Measurements from ENCODE around the gene ADGRF3. TPM values are rescaled to one million over a fixed set of nuclear protein-coding genes. Genes with fewer than 3 reads are reported as not detected.

ADGRF3 gene
- total RNA-seq, 1 donor from 2014 or later, result 0.49 TPM

GRCh38 chr2:26366957-26367356 lies 20.4 kb upstream of the ADGRF3 start:
- Histone ChIP-seq H3K36me3 (peaks cover 3 to 19% of the 10 kb centered on the region in 2 donors), H3K4me1 (no peaks in the 10 kb centered on the region), H3K27me3 (no peaks in the 10 kb centered on the region), H3K27ac (no peak overlapping the region), H3K4me3 (no peak overlapping the region), H3K9me3 (no peaks in the 10 kb centered on the region)
- TF ChIP-seq CTCF (IDR thresholded peaks at IDR 0.05), result no peak
- no peak for TF ChIP-seq POLR2A (IDR thresholded peaks at IDR 0.05)
- TF ChIP-seq POLR2AphosphoS5 (IDR thresholded peaks at IDR 0.05; ENCODE audit: insufficient read depth in 1 of 2, low read depth in 1 of 2), result no peak
- intact Hi-C loops (cut with DNase I), result no loop called here
- DNase-seq (ENCODE audit: extremely low spot score in 2 of 2), result no peak

GRCh38 chr2:26364669-26365068 lies 18.1 kb upstream of the ADGRF3 start:
- Histone ChIP-seq H3K4me3 (no peak overlapping the region), H3K27me3 (no peaks in the 10 kb centered on the region), H3K27ac (no peak overlapping the region), H3K4me1 (peaks cover 13% of the 10 kb centered on the region), H3K36me3 (peaks cover 3 to 19% of the 10 kb centered on the region in 2 donors), H3K9me3 (no peaks in the 10 kb centered on the region)
- TF ChIP-seq POLR2A (IDR thresholded peaks at IDR 0.05), result no peak
- TF ChIP-seq CTCF (IDR thresholded peaks at IDR 0.05), result no peak
- no peak for TF ChIP-seq POLR2AphosphoS5 (IDR thresholded peaks at IDR 0.05; ENCODE audit: insufficient read depth in 1 of 2, low read depth in 1 of 2)
- intact Hi-C loops (cut with DNase I), result no loop called here
- no peak for DNase-seq (ENCODE audit: extremely low spot score in 2 of 2)

GRCh38 chr2:26363958-26364357 lies 17.4 kb upstream of the ADGRF3 start:
- DNase-seq (ENCODE audit: extremely low spot score in 2 of 2), result no peak
- no peak overlapping the region for H3K27ac ChIP-seq
- H3K4me1 ChIP-seq, result peaks cover 17% of the 10 kb centered on the region
- no peak for TF ChIP-seq CTCF (IDR thresholded peaks at IDR 0.05)
- no peak for TF ChIP-seq POLR2A (IDR thresholded peaks at IDR 0.05)
- no peak for TF ChIP-seq POLR2AphosphoS5 (IDR thresholded peaks at IDR 0.05; ENCODE audit: insufficient read depth in 1 of 2, low read depth in 1 of 2)
- intact Hi-C loops (cut with DNase I), result no loop called here
- no peaks in the 10 kb centered on the region for H3K9me3 ChIP-seq
- H3K4me3 ChIP-seq, result no peak overlapping the region
- H3K36me3 ChIP-seq, result peaks cover 3 to 19% of the 10 kb centered on the region in 2 donors
- H3K27me3 ChIP-seq, result no peaks in the 10 kb centered on the region

- DNase-seq (ENCODE audit: extremely low spot score in 2 of 2), result no peak
- no peaks in the 10 kb centered on the region for H3K27me3 ChIP-seq
- peaks cover 3 to 19% of the 10 kb centered on the region in 2 donors for H3K36me3 ChIP-seq
- peaks cover 20% of the 10 kb centered on the region for H3K4me1 ChIP-seq
- intact Hi-C loops (cut with DNase I), result no loop called here
- no peak overlapping the region for H3K27ac ChIP-seq
- TF ChIP-seq CTCF (IDR thresholded peaks at IDR 0.05) (no peak), POLR2AphosphoS5 (IDR thresholded peaks at IDR 0.05; ENCODE audit: insufficient read depth in 1 of 2, low read depth in 1 of 2) (no peak), POLR2A (IDR thresholded peaks at IDR 0.05) (no peak)
- H3K4me3 ChIP-seq, result no peak overlapping the region
- H3K9me3 ChIP-seq, result no peaks in the 10 kb centered on the region
Observed at GRCh38 chr2:26363323-26363722, 16.7 kb upstream of the ADGRF3 start.

- H3K27ac ChIP-seq, result no peak overlapping the region
- H3K36me3 ChIP-seq, result no peaks in the 10 kb centered on the region
- intact Hi-C loops (cut with DNase I), result no loop called here
- H3K4me3 ChIP-seq, result no peak overlapping the region
- no peaks in the 10 kb centered on the region for H3K9me3 ChIP-seq
- no peak for TF ChIP-seq CTCF (IDR thresholded peaks at IDR 0.05)
- TF ChIP-seq POLR2A (IDR thresholded peaks at IDR 0.05), result no peak
- TF ChIP-seq POLR2AphosphoS5 (IDR thresholded peaks at IDR 0.05; ENCODE audit: insufficient read depth in 1 of 2, low read depth in 1 of 2), result no peak
- no peak for DNase-seq (ENCODE audit: extremely low spot score in 2 of 2)
- peaks cover 50% of the 10 kb centered on the region for H3K4me1 ChIP-seq
- no peaks in the 10 kb centered on the region for H3K27me3 ChIP-seq
Observed at GRCh38 chr2:26359886-26360473, 13.4 kb upstream of the ADGRF3 start.
